ENCODE results near the gene IL5RA.

Gene IL5RA

GRCh38 chr3:3110299-3110630 lies at the start of gene IL5RA:
Gene IL5RA (minus strand): TSS chr3:3110374. CDS start chr3:3104984, 5,390 bp downstream.
- no peak for DNase-seq (ENCODE audit: extremely low read depth in 1 of 2, low read depth in 1 of 2)

- DNase-seq (ENCODE audit: extremely low read depth in 1 of 2, low read depth in 1 of 2) = no peak
Measured at GRCh38 chr3:3157484-3157883, 47.3 kb upstream of the IL5RA start.

- DNase-seq (ENCODE audit: extremely low read depth in 1 of 2, low read depth in 1 of 2) = no peak
Measured at GRCh38 chr3:3154879-3155610, 44.9 kb upstream of the IL5RA start.

GRCh38 chr3:3151513-3151912 lies 41.3 kb upstream of the IL5RA start:
- no peak for DNase-seq (ENCODE audit: extremely low read depth in 1 of 2, low read depth in 1 of 2)

GRCh38 chr3:3149560-3149959 lies 39.4 kb upstream of the IL5RA start:
- DNase-seq (ENCODE audit: extremely low read depth in 1 of 2, low read depth in 1 of 2) = no peak

- no peak for DNase-seq (ENCODE audit: extremely low read depth in 1 of 2, low read depth in 1 of 2)
Measured at GRCh38 chr3:3145831-3146230, 35.7 kb upstream of the IL5RA start.

- DNase-seq (ENCODE audit: extremely low read depth in 1 of 2, low read depth in 1 of 2) = no peak
Measured at GRCh38 chr3:3141939-3142338, 31.8 kb upstream of the IL5RA start.

GRCh38 chr3:3137526-3137925 lies 27.4 kb upstream of the IL5RA start:
- DNase-seq (ENCODE audit: extremely low read depth in 1 of 2, low read depth in 1 of 2) = no peak

- DNase-seq (ENCODE audit: extremely low read depth in 1 of 2, low read depth in 1 of 2) = no peak
Measured at GRCh38 chr3:3134750-3135448, 24.7 kb upstream of the IL5RA start.

GRCh38 chr3:3133500-3133899 lies 23.3 kb upstream of the IL5RA start:
- no peak for DNase-seq (ENCODE audit: extremely low read depth in 1 of 2, low read depth in 1 of 2)

GRCh38 chr3:3129579-3129978 lies 19.4 kb upstream of the IL5RA start:
- DNase-seq (ENCODE audit: extremely low read depth in 1 of 2, low read depth in 1 of 2) = no peak

GRCh38 chr3:3127432-3128010 lies 17.3 kb upstream of the IL5RA start:
- peak in 1 of 2 donors; percentile 25 for DNase-seq (ENCODE audit: extremely low read depth in 1 of 2, low read depth in 1 of 2)

- peak; percentile 89 to 91 for DNase-seq (ENCODE audit: extremely low read depth in 1 of 2, low read depth in 1 of 2)
Measured at GRCh38 chr3:3126477-3127431, 16.6 kb upstream of the IL5RA start, which contains the start of gene TRNT1. Gene TRNT1 (plus strand): TSS chr3:3126940. CDS start chr3:3129041, 2,101 bp downstream.

GRCh38 chr3:3125977-3126376 lies 15.8 kb upstream of the IL5RA start:
- no peak for DNase-seq (ENCODE audit: extremely low read depth in 1 of 2, low read depth in 1 of 2)

- peak in 1 of 2 donors; percentile 30 for DNase-seq (ENCODE audit: extremely low read depth in 1 of 2, low read depth in 1 of 2)
Measured at GRCh38 chr3:3119393-3119851, 9.2 kb upstream of the IL5RA start.

- DNase-seq (ENCODE audit: extremely low read depth in 1 of 2, low read depth in 1 of 2) = no peak
Measured at GRCh38 chr3:3117651-3118050, 7.5 kb upstream of the IL5RA start.

- no peak for DNase-seq (ENCODE audit: extremely low read depth in 1 of 2, low read depth in 1 of 2)
Measured at GRCh38 chr3:3113042-3113709, 3.0 kb upstream of the IL5RA start.

- no peak for DNase-seq (ENCODE audit: extremely low read depth in 1 of 2, low read depth in 1 of 2)
Measured at GRCh38 chr3:3110749-3111361, 681 bp upstream of the IL5RA start.

GRCh38 chr3:3109407-3110298 lies 521 bp downstream of the IL5RA start:
- no peak for DNase-seq (ENCODE audit: extremely low read depth in 1 of 2, low read depth in 1 of 2)

Measured in stimulated activated CD8-positive, alpha-beta memory T cell treated with anti-CD3 and anti-CD28 coated beads, Interleukin-7, amount 100 ng/mL, for 48 hours (primary cell).